Upper lobe of left lung (tissue), 4 donors: ENCODE measurements around the gene ZNF81.

ENCODE experiments used
- CTCF ChIP-seq, 6 experiments: fragments of 450-650 bp in 4 of 6; fragments of 200-600 bp in 2 of 6; sonication (generic) in 2 of 6; IDR thresholded peaks; one replicate each; pipeline ENCODE4 v1.5.1; 2016 to 2019; ENCODE audit warnings: antibody characterized with exemption in 6 of 6
- EP300 ChIP-seq, 4 donors: sonication (generic); formaldehyde crosslinking; IDR thresholded peaks; one replicate each; pipeline ENCODE4 v1.5.1; 2017; ENCODE audit warnings: antibody characterized with exemption in 4 of 4, control low read depth in 2 of 4
- POLR2A ChIP-seq, 4 donors: fragments of 450-650 bp; IDR thresholded peaks; one replicate each; pipeline ENCODE4 v1.5.1; 2016 to 2017; ENCODE audit warnings: antibody characterized with exemption in 4 of 4, mild to moderate bottlenecking in 2 of 4

GRCh38 chrX:47843363-47843762, 6.7 kb downstream of the ZNF81 start:
- TF ChIP-seq CTCF (IDR thresholded peaks at IDR 0.05): no peak
- TF ChIP-seq POLR2A (IDR thresholded peaks at IDR 0.05): no peak
- TF ChIP-seq EP300 (IDR thresholded peaks at IDR 0.05): no peak
